Hepatocyte (in vitro differentiated cells): ENCODE results near the gene SCAMP2. TPM values are rescaled to one million over a fixed set of nuclear protein-coding genes. Genes with fewer than 3 reads are reported as not detected.

Experiments used
- DNase-seq: peaks from one replicate; pipeline ENCODE4 v3.0.0-alpha.2; 2016; ENCODE audit warnings: low spot score
- H2AFZ ChIP-seq: fragments of 200-600 bp; sonication (generic); 2 replicates; pipeline ENCODE4 v1.6.0; 2016; ENCODE audit warnings: antibody characterized with exemption, mild to moderate bottlenecking
- H3K27ac ChIP-seq: fragments of 200-600 bp; sonication (generic); 2 replicates; pipeline ENCODE4 v1.5.1; 2016; ENCODE audit warnings: mild to moderate bottlenecking
- H3K27me3 ChIP-seq: fragments of 200-600 bp; sonication (generic); 2 replicates; pipeline ENCODE4 v1.6.1; 2016
- H3K36me3 ChIP-seq: fragments of 200-600 bp; sonication (generic); replicated peaks from 2 replicates; pipeline ENCODE4 v1.5.1; 2016; ENCODE audit warnings: low read depth; ENCODE audit not compliant: insufficient read depth
- H3K4me1 ChIP-seq: fragments of 200-600 bp; sonication (generic); 2 replicates; pipeline ENCODE4 v1.5.1; 2016; ENCODE audit warnings: mild to moderate bottlenecking, moderate library complexity; ENCODE audit not compliant: insufficient read depth
- H3K4me2 ChIP-seq: fragments of 200-600 bp; sonication (generic); 2 replicates; pipeline ENCODE4 v1.6.0; 2016
- H3K4me3 ChIP-seq: fragments of 200-600 bp; sonication (generic); 2 replicates; pipeline ENCODE4 v1.5.1; 2016; ENCODE audit warnings: mild to moderate bottlenecking
- H3K79me2 ChIP-seq: fragments of 200-600 bp; sonication (generic); 2 replicates; pipeline ENCODE4 v1.6.0; 2017; ENCODE audit warnings: mild to moderate bottlenecking
- H3K9me2 ChIP-seq: fragments of 200-600 bp; sonication (generic); replicated peaks from 2 replicates; pipeline ENCODE4 v1.6.0; 2017; ENCODE audit warnings: mild to moderate bottlenecking; ENCODE audit not compliant: insufficient read depth
- H3K9me3 ChIP-seq: fragments of 200-600 bp; sonication (generic); 2 replicates; pipeline ENCODE4 v1.5.1; 2016; ENCODE audit warnings: low read depth, mild to moderate bottlenecking
- H4K20me1 ChIP-seq: fragments of 200-600 bp; sonication (generic); 2 replicates; pipeline ENCODE4 v1.6.0; 2016; ENCODE audit warnings: mild to moderate bottlenecking; ENCODE audit not compliant: insufficient read depth, poor library complexity, severe bottlenecking
- EZH2 ChIP-seq: fragments of 200-600 bp; sonication (generic); IDR thresholded peaks from 2 replicates; pipeline ENCODE4 v1.6.1; 2016; ENCODE audit warnings: antibody characterized with exemption, mild to moderate bottlenecking, borderline replicate concordance
- EZH2phosphoT487 ChIP-seq: fragments of 200-600 bp; sonication (generic); IDR thresholded peaks from one replicate; pipeline ENCODE4 v1.6.1; 2018; ENCODE audit warnings: antibody characterized with exemption, mild to moderate bottlenecking, low read depth, moderate library complexity; ENCODE audit not compliant: unreplicated experiment, severe bottlenecking
- WGBS: methylation state at CpG from one replicate; pipeline ENCODE4 v1.1.6; 2016; ENCODE audit warnings: low lambda C conversion rate; ENCODE audit errors: missing lambda C conversion rate; 5-methylcytosine and 5-hydroxymethylcytosine counted together
- polyA plus RNA-seq: library from polyadenylated mRNA; unstranded; fragments of >200 nt; fragmentation: Nextera tagmentation; extraction: Ambion mirVana; gene quantifications from 2 replicates; pipeline ENCODE4 v1.2.1, GENCODE V29; 2016
- total RNA-seq: library from RNA; depleted of rRNA; stranded (reverse); fragments of >200 nt; gene quantifications from 2 replicates; pipeline ENCODE4 v1.2.3, GENCODE V29; 2014
- TF ChIP-seq, protein P1 (sequence below): fragments of 200-600 bp; sonication (generic); IDR thresholded peaks from 2 replicates; pipeline ENCODE4 v1.5.1; 2016; ENCODE audit warnings: antibody characterized with exemption, mild to moderate bottlenecking; ENCODE audit not compliant: poor library complexity

The SCAMP2 gene
- total and polyA plus RNA-seq, 2 experiments from 2014 or later = 64.0 to 130 TPM

DNA sequence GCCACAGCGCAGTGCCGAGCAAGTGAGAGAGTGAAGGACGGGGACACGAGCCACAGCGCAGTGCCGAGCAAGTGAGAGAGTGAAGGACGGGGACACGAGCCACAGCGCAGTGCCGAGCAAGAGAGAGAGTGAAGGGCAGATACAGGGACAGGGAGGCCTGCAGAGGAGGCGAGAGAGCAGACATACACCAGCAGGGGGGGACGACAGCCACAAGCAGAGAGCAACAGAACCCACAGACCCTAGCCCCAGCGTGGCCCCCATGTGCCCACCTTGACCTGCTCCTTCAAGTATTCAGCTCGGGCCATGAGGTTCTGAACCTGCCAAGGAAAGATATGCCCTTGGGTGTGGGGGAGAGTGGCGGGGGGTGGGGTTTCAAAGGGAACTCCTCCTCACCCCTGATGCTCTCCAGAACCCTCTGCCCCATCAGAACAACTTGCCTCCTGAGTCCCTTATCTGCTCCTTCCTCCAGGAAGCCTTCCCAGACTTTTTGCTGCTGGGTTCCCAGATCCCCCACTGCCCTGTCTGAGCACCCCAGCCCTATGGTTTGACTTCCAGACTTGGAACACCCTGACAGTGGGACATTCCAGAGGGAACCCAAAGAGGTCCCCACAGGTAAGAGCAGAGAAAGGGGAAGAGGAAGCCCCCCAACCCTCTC, 35.6 kb downstream of the SCAMP2 start:
- 95% methylated on average over 15 of the region's 15 CpGs for WGBS
- TF ChIP-seq, protein P1, sequence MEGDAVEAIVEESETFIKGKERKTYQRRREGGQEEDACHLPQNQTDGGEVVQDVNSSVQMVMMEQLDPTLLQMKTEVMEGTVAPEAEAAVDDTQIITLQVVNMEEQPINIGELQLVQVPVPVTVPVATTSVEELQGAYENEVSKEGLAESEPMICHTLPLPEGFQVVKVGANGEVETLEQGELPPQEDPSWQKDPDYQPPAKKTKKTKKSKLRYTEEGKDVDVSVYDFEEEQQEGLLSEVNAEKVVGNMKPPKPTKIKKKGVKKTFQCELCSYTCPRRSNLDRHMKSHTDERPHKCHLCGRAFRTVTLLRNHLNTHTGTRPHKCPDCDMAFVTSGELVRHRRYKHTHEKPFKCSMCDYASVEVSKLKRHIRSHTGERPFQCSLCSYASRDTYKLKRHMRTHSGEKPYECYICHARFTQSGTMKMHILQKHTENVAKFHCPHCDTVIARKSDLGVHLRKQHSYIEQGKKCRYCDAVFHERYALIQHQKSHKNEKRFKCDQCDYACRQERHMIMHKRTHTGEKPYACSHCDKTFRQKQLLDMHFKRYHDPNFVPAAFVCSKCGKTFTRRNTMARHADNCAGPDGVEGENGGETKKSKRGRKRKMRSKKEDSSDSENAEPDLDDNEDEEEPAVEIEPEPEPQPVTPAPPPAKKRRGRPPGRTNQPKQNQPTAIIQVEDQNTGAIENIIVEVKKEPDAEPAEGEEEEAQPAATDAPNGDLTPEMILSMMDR = no peak
- no peak for TF ChIP-seq EZH2
- TF ChIP-seq EZH2phosphoT487 = no peak

DNA sequence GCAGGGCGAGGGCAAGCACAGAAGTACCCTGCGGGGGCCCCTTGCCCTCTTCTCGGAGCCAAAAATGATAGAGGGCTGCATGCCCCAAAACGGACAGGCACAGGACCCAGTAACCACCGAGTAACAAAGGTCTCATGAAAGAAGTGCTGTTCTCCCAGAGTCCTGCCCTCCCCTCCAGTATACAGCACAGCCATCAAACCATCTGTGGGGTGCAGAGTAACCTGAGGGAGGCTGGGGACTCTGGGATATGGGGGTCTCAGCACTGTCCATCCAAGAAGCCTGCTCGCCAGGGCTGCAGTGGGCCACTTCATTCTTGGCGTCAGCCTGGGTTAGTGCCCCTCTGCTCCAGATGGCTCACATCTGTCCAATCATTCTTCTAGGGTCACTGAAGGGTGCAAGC, 36.3 kb downstream of the SCAMP2 start:
- no peak overlapping the region for H3K4me2 ChIP-seq
- H3K36me3 ChIP-seq = no peaks in the 10 kb centered on the region
- H3K27me3 ChIP-seq = no peaks in the 10 kb centered on the region
- H3K79me2 ChIP-seq = no peaks in the 10 kb centered on the region
- H4K20me1 ChIP-seq = peaks cover 1% of the 10 kb centered on the region
- no peaks in the 10 kb centered on the region for H3K9me2 ChIP-seq
- H3K27ac ChIP-seq = no peak overlapping the region
- no peaks in the 10 kb centered on the region for H3K9me3 ChIP-seq
- no peak overlapping the region for H2AFZ ChIP-seq
- H3K4me3 ChIP-seq = no peak overlapping the region
- H3K4me1 ChIP-seq = peaks cover 4% of the 10 kb centered on the region
- no peak for DNase-seq
- TF ChIP-seq, protein P1 = no peak
- TF ChIP-seq EZH2 (no peak), EZH2phosphoT487 (no peak)
- WGBS = 95% methylated on average over 7 of the region's 7 CpGs

More for the DNA sequence above, 35.6 kb downstream of the SCAMP2 start:
- no peaks in the 10 kb centered on the region for H3K27me3 ChIP-seq
- peaks cover 6% of the 10 kb centered on the region for H4K20me1 ChIP-seq
- H3K27ac ChIP-seq = no peak overlapping the region
- H3K9me3 ChIP-seq = no peaks in the 10 kb centered on the region
- no peak for DNase-seq
- no peaks in the 10 kb centered on the region for H3K36me3 ChIP-seq
- no peak overlapping the region for H3K4me2 ChIP-seq
- no peaks in the 10 kb centered on the region for H3K79me2 ChIP-seq
- no peak overlapping the region for H2AFZ ChIP-seq
- no peak overlapping the region for H3K4me3 ChIP-seq
- H3K9me2 ChIP-seq = no peaks in the 10 kb centered on the region
- peaks cover 9% of the 10 kb centered on the region for H3K4me1 ChIP-seq

DNA sequence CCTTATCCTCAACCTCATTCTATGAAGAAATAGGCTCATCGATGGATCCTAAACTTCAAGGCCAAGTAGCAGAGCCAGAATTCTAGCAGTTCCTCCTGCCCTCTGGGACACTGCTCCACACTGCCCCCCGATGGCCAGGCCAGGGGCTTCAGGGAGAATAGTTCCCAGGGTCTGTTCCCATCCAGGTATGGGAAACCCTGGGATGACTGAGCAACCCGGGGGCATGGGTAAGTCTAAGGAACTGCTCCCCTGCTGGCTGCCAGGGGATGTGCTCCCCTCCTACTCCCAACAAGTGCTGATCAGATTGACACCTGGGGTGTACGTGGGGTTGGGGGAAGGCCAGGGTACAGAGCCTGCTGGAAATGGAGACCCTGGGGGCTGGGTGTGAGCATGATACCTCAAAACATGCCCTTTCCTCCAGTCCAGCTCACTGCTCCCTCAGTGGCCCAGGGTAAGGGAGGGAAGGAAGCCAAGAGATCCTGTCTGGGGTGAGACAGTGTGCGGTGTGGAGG, 37.8 kb downstream of the SCAMP2 start:
- H3K27me3 ChIP-seq = no peaks in the 10 kb centered on the region
- H3K4me1 ChIP-seq = no peaks in the 10 kb centered on the region
- no peaks in the 10 kb centered on the region for H3K36me3 ChIP-seq
- no peak overlapping the region for H3K27ac ChIP-seq
- H2AFZ ChIP-seq = no peak overlapping the region
- DNase-seq = peak; percentile 68
- H4K20me1 ChIP-seq = no peaks in the 10 kb centered on the region
- no peaks in the 10 kb centered on the region for H3K9me3 ChIP-seq
- H3K79me2 ChIP-seq = no peaks in the 10 kb centered on the region
- no peak overlapping the region for H3K4me3 ChIP-seq
- H3K4me2 ChIP-seq = no peak overlapping the region
- H3K9me2 ChIP-seq = no peaks in the 10 kb centered on the region
- 34% methylated on average over 4 of the region's 5 CpGs for WGBS
- TF ChIP-seq EZH2phosphoT487 = no peak
- TF ChIP-seq, protein P1 = peak; percentile 55
- no peak for TF ChIP-seq EZH2
